ENCODE results near the gene ENOX1.
A peak's percentile ranks its signal among the peaks of the same experiment; 100 is the strongest.

Gene ENOX1

DNA sequence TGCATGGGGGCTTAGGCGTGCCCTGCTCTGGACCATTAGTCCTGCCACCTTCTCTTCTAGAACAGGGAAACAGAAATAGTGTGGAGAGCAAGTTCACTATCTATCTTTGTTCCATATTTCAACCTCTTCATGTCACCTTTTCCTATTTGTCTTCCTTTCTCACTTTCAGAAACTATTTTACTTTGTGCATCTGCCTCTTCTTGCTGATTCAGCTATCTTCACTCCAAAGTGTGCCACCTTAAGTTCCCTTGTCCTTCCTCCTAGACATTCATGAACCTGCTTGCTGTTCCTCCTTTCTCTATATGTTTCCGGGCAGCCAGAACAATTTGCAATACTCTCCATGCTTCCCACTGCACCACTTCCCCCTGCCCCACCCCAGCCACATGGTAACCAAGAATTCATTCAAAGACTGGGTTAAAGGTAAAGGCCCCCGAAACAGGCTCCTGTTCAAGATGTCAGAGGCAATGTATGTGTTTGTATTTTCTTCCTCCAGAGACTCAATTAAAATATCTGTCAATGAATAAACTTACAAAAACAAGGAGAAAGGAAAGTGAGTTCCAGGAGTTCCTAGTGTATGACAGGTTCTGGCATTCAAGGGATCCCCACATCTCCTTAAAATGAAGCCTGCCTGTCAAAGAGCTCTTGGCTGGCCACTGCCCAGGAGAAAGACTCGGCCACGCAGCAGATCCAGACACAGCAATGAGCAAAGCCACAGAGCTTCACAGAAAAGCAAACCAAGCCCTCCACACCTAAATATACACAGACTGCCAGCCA is 495.3 kb downstream of the ENOX1 start (continued):
- TF ChIP-seq PRDM2 (tag by site-specific recombination; IDR thresholded peaks at IDR 0.05; ENCODE audit: borderline replicate concordance) (no peak), MYNN (tag by site-specific recombination; IDR thresholded peaks at IDR 0.05; ENCODE audit: borderline replicate concordance) (no peak), TRIM28 (IDR thresholded peaks at IDR 0.05; ENCODE audit: borderline replicate concordance, low read length) (no peak)

GRCh38 chr13:43289470-43290255 is 497.1 kb downstream of the ENOX1 start:
- CTCF ChIA-PET, result interaction anchor here (0.7 kb wide), 1 partner anchor 320 kb away, joined by 3 read pairs; no protein-coding TSS in a partner anchor
- H3K27ac ChIP-seq (ENCODE audit: extremely low read depth, low read depth, low read length), result no peak overlapping the region
- H3K4me1 ChIP-seq (ENCODE audit: control insufficient read depth, insufficient read depth, low read length), result no peaks in the 10 kb centered on the region
- no peaks in the 10 kb centered on the region for H3K36me3 ChIP-seq (ENCODE audit: control insufficient read depth in 2 of 2, insufficient read depth in 1 of 2, low read length in 2 of 2)
- H3K4me3 ChIP-seq (ENCODE audit: low read depth, low read length), result no peak overlapping the region
- POLR2A ChIA-PET, result no interaction called here
- TF ChIP-seq ZNF701 (tag by site-specific recombination; IDR thresholded peaks at IDR 0.05) (no peak), ZNF423 (tag by site-specific recombination; IDR thresholded peaks at IDR 0.05) (no peak), FEZF1 (tag by site-specific recombination; IDR thresholded peaks at IDR 0.05) (peak; percentile 77), ZNF629 (tag by site-specific recombination; IDR thresholded peaks at IDR 0.05) (no peak), PRDM6 (tag by site-specific recombination; IDR thresholded peaks at IDR 0.05) (peak; percentile 52), PRDM4 (tag by site-specific recombination; IDR thresholded peaks at IDR 0.05) (0 out of 2 replicates have a peak, but pooled peaks have one; percentile 38), EGR2 (tag by site-specific recombination; IDR thresholded peaks at IDR 0.05; ENCODE audit: low read depth) (peak; percentile 95), ZFHX2 (tag by site-specific recombination; conservative IDR thresholded peaks at IDR 0.05) (peak; percentile 96)
- TF ChIP-seq, protein P1, sequence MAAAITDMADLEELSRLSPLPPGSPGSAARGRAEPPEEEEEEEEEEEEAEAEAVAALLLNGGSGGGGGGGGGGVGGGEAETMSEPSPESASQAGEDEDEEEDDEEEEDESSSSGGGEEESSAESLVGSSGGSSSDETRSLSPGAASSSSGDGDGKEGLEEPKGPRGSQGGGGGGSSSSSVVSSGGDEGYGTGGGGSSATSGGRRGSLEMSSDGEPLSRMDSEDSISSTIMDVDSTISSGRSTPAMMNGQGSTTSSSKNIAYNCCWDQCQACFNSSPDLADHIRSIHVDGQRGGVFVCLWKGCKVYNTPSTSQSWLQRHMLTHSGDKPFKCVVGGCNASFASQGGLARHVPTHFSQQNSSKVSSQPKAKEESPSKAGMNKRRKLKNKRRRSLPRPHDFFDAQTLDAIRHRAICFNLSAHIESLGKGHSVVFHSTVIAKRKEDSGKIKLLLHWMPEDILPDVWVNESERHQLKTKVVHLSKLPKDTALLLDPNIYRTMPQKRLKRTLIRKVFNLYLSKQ (tag by site-specific recombination; IDR thresholded peaks at IDR 0.05; ENCODE audit: borderline replicate concordance), result no peak
- TF ChIP-seq, protein P2, sequence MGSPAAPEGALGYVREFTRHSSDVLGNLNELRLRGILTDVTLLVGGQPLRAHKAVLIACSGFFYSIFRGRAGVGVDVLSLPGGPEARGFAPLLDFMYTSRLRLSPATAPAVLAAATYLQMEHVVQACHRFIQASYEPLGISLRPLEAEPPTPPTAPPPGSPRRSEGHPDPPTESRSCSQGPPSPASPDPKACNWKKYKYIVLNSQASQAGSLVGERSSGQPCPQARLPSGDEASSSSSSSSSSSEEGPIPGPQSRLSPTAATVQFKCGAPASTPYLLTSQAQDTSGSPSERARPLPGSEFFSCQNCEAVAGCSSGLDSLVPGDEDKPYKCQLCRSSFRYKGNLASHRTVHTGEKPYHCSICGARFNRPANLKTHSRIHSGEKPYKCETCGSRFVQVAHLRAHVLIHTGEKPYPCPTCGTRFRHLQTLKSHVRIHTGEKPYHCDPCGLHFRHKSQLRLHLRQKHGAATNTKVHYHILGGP (tag by site-specific recombination; IDR thresholded peaks at IDR 0.05), result 0 out of 2 replicates have a peak, but pooled peaks have one; percentile 31
- H3K9me3 ChIP-seq (ENCODE audit: control insufficient read depth, insufficient read depth, low read depth, low read length), result no peaks in the 10 kb centered on the region

Data from HEK293 (cell line).